C4-2B (cell line): ENCODE measurements around the gene SREBF1.
A peak's percentile ranks its signal among the peaks of the same experiment; 100 is the strongest.

Experiments
- CTCF ChIP-seq: fragments of 450-650 bp; conservative IDR thresholded peaks from 2 replicates; pipeline ENCODE4 v1.5.1; 2017; ENCODE audit warnings: mild to moderate bottlenecking
- ZFX ChIP-seq: fragments of 450-650 bp; IDR thresholded peaks from 2 replicates; pipeline ENCODE4 v1.6.1; 2017

GRCh38 chr17:17841601-17842025 lies 4.8 kb upstream of the SREBF1 start:
- no peak for TF ChIP-seq CTCF
- peak; percentile 30; the same call in 1 of the 2 replicates for TF ChIP-seq ZFX
